ENCODE data around the gene SKAP1. TPM values are rescaled to one million over a fixed set of nuclear protein-coding genes. Genes with fewer than 3 reads are reported as not detected.

SKAP1 gene
- total RNA-seq, 4 donors from 2014 or later, result not detected

GRCh38 chr17:48301002-48301401 lies 129.0 kb downstream of the SKAP1 start:
- in situ Hi-C loops (cut with MboI; ENCODE audit: low sequenced_read_pairs in 4 of 4) (loop anchor here in 1 of 4 donors (10.0 kb wide), 1 partner anchor 324 kb away; the partner anchor contains the start of gene HOXB9), intact Hi-C loops (cut with DNase I; ENCODE audit: low total_unique reads) (no loop called here)
- Histone ChIP-seq H3K4me1 (peaks cover 4 to 8% of the 10 kb centered on the region in 2 donors), H3K27me3 (no peaks in the 10 kb centered on the region), H3K4me3 (no peak overlapping the region), H3K36me3 (no peaks in the 10 kb centered on the region), H3K9me3 (no peaks in the 10 kb centered on the region), H3K27ac (no peak overlapping the region)
- DNase-seq (no peak), ATAC-seq (no peak)
- TF ChIP-seq POLR2A (IDR thresholded peaks at IDR 0.05), result no peak
- TF ChIP-seq, protein P1, sequence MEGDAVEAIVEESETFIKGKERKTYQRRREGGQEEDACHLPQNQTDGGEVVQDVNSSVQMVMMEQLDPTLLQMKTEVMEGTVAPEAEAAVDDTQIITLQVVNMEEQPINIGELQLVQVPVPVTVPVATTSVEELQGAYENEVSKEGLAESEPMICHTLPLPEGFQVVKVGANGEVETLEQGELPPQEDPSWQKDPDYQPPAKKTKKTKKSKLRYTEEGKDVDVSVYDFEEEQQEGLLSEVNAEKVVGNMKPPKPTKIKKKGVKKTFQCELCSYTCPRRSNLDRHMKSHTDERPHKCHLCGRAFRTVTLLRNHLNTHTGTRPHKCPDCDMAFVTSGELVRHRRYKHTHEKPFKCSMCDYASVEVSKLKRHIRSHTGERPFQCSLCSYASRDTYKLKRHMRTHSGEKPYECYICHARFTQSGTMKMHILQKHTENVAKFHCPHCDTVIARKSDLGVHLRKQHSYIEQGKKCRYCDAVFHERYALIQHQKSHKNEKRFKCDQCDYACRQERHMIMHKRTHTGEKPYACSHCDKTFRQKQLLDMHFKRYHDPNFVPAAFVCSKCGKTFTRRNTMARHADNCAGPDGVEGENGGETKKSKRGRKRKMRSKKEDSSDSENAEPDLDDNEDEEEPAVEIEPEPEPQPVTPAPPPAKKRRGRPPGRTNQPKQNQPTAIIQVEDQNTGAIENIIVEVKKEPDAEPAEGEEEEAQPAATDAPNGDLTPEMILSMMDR (IDR thresholded peaks at IDR 0.05 in 4 of 5, conservative IDR thresholded peaks at IDR 0.05 in 1 of 5), result no peak

DNA sequence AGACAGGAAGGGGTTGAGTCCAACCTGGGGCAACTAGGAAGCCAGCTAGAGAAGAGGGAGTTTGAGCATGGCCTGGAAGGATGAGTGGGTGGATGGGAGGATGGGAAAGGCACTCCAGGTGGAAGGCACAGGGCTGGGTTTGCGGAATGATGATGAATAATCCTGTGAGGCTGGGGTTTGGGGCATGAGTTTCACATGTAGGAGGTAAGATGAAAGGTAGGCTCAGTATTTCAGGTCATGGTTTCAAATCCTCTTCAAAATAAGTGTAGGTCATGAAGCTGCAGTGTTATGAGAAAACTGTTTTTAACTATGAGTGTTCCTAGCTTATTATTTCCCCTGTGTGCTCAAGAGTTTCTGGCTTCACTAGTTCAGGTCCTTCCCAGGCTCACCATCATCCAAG lies 130.3 kb downstream of the SKAP1 start:
- H3K4me3 ChIP-seq, result no peak overlapping the region
- no peak overlapping the region for H3K27ac ChIP-seq
- ATAC-seq (no peak), DNase-seq (no peak)
- in situ Hi-C loops (cut with MboI; ENCODE audit: low sequenced_read_pairs in 4 of 4), result loop anchor here in 1 of 4 donors (10.0 kb wide), 1 partner anchor 325 kb away; the partner anchor contains the start of gene HOXB9
- TF ChIP-seq, protein P1 (IDR thresholded peaks at IDR 0.05 in 4 of 5, conservative IDR thresholded peaks at IDR 0.05 in 1 of 5), result no peak
- no peak for TF ChIP-seq POLR2A (IDR thresholded peaks at IDR 0.05)
- H3K4me1 ChIP-seq, result peaks cover 8 to 9% of the 10 kb centered on the region in 2 donors
- H3K36me3 ChIP-seq, result no peaks in the 10 kb centered on the region
- intact Hi-C loops (cut with DNase I; ENCODE audit: low total_unique reads), result no loop called here
- no peaks in the 10 kb centered on the region for H3K27me3 ChIP-seq
- H3K9me3 ChIP-seq, result no peaks in the 10 kb centered on the region

- TF ChIP-seq, protein P1 (IDR thresholded peaks at IDR 0.05 in 4 of 5, conservative IDR thresholded peaks at IDR 0.05 in 1 of 5), result no peak
- no peak for TF ChIP-seq POLR2A (IDR thresholded peaks at IDR 0.05)
- no peak overlapping the region for H3K27ac ChIP-seq
- H3K4me3 ChIP-seq, result no peak overlapping the region
- ATAC-seq (no peak), DNase-seq (no peak)
- H3K36me3 ChIP-seq, result no peaks in the 10 kb centered on the region
- no peaks in the 10 kb centered on the region for H3K27me3 ChIP-seq
- H3K9me3 ChIP-seq, result no peaks in the 10 kb centered on the region
- peaks cover 8 to 9% of the 10 kb centered on the region in 2 donors for H3K4me1 ChIP-seq
- intact Hi-C loops (cut with DNase I; ENCODE audit: low total_unique reads) (no loop called here), in situ Hi-C loops (cut with MboI; ENCODE audit: low sequenced_read_pairs in 4 of 4) (no loop called here)
These were observed 132.2 kb downstream of the SKAP1 start for GRCh38 chr17:48297825-48298224.

- H3K4me3 ChIP-seq, result no peak overlapping the region
- TF ChIP-seq POLR2A (IDR thresholded peaks at IDR 0.05), result no peak
- TF ChIP-seq, protein P1 (IDR thresholded peaks at IDR 0.05 in 4 of 5, conservative IDR thresholded peaks at IDR 0.05 in 1 of 5), result no peak
- no peaks in the 10 kb centered on the region for H3K36me3 ChIP-seq
- no peaks in the 10 kb centered on the region for H3K27me3 ChIP-seq
- in situ Hi-C loops (cut with MboI; ENCODE audit: low sequenced_read_pairs in 4 of 4), result no loop called here
- intact Hi-C loops (cut with DNase I; ENCODE audit: low total_unique reads), result no loop called here
- H3K9me3 ChIP-seq, result no peaks in the 10 kb centered on the region
- peaks cover 8 to 9% of the 10 kb centered on the region in 2 donors for H3K4me1 ChIP-seq
- no peak for ATAC-seq
- no peak for DNase-seq
- no peak overlapping the region for H3K27ac ChIP-seq
These were observed 133.6 kb downstream of the SKAP1 start for GRCh38 chr17:48296453-48296852.

Measured in gastrocnemius medialis (tissue), 4 donors.